Hepatic stellate cell (primary cell): Measurements from ENCODE around the gene LIAS.
A peak's percentile ranks its signal among the peaks of the same experiment; 100 is the strongest.
"Not testable (repeated sequence)": the region's sequence is repeated elsewhere in the genome, so short reads cannot be mapped to it uniquely, and the experiment has no call there.

Source experiments
- DNase-seq: peaks from one replicate; pipeline ENCODE4 v3.0.0; 2011; ENCODE audit warnings: low spot score

Gene LIAS

DNA sequence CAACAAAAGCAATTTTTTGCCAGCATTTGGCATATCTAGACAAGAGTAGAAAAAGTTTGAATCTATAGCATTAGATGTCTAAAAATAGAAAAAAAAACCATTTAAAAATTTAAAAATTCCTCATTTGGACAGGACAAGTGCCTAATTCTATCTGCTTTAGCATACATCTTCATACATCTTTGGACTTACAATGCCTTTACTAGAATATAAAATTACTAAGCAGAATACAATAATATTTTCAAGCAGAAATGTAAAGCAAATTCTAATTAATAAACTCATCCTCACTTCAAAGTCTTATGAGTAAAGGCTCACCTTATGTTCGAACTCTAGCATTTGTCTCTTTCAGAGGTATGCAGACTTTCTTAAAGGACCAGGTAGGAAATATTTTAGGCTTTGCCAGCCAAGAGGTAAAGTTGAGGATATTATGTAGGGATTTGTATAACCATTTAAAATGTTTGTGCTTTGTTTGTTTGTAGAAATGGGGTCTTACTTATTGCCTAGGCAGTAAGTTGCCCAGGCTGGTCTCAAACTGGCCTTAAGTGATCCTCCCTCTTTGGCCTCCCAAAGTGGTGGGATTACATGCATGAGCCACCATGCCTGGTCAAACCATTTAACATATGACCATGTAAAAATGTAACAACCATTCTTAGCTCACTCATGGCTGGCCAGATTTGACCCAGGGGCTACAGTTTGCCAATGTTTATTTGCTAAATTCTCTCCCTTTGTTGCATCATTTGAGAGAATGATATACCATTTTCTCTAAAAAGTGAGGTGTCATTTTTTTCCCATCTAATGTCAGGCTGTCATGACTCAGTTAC, 39.3 kb downstream of the LIAS start:
- DNase-seq = no peak

DNA sequence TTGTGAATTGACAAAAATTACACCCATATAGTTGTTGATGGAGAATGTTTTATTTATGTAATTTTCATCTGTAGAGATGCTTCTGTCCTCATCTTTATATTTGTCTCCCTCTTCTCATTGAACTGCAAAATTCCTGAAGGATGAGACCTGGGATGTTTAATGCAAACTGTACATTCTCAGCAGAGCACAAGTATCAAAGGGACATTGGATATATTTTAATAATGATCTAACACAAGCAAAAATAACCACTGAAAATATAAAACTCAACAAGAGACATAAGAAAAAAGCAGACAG, 39.8 kb downstream of the LIAS start:
- DNase-seq = no peak

DNA sequence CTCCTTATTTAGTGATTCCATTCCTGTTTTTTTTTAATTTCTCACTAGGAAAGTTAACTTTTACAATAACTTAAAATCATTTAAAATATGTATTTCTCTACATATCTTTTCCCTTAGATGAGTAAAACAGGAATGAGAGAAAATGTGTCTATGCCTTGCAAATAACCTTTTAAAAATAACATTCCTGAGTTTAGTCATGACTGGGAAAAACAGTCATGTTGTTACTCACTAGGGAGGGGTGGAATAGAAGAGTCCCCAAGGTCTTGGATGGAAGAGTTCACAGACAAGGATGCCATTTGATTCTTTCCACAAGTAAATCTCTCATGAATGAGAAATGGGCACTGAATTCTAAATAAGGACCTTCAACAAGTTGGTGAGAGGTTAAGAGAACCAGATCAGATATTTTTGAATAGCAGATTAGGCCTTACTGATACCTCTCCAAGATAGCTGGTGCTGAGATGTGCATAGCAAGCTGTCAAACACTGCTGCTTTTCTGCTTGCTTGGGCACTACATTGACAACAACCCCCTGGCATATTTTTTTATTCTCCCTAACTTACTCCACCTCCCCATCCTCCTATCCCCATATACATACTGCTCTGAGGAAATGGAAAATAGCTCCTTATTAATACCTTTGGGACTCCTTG, 43.3 kb downstream of the LIAS start:
- peak; percentile 77 for DNase-seq

DNA sequence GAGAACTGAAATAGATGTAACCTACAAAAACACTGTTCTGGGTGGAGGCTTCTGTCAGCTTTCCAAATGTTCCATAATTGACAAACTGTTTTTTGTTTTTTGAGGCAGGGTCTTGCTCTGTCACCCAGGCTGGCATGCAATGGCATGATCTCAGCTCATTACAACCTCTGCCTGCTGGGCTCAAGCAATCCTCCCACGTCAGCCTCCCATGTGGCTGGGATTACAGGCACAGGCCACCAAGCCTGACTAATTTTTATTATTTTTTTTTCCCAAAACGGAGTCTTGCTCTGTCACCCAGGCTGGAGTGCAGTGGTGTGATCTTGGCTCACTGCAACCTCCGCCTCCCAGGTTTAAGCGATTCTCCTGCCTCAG, 43.8 kb downstream of the LIAS start:
- not testable (repeated sequence) for DNase-seq

DNA sequence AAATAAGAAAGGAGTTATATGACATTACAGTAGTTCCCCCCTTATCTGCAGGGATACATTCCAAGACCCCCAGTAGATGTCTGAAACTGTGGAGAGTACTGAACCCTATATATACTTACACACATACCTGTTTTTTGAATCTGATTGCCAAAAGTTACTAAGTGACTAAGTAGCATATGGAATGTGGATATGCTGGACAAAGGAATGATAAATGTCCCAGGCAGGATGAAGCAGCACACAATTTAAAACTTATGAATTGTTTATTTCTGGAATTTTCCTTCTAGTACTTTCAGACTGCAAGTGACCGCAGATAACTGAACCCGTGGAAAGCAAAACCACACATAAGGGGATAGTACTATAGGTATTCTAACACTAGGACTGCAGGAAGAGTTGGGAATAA, 45.7 kb downstream of the LIAS start:
- no peak for DNase-seq

DNA sequence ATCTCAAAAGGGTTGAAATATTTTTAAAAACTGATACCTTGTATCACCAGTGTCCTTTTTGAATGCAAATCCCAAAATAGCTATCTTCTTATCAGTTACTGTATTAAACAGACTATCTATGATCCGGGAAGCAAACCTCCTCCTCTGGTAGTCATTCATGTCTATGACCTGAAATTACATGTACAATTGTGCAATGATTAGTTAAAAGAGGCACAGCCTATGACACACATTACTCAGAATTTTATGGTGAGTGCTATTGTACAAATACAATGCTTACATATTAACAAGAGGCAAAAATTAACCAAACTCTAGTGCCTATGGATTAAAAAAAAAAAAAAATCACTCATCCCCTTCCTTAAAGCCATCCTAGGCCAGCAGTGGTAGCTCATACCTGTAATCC, 46.7 kb downstream of the LIAS start:
- no peak for DNase-seq

DNA sequence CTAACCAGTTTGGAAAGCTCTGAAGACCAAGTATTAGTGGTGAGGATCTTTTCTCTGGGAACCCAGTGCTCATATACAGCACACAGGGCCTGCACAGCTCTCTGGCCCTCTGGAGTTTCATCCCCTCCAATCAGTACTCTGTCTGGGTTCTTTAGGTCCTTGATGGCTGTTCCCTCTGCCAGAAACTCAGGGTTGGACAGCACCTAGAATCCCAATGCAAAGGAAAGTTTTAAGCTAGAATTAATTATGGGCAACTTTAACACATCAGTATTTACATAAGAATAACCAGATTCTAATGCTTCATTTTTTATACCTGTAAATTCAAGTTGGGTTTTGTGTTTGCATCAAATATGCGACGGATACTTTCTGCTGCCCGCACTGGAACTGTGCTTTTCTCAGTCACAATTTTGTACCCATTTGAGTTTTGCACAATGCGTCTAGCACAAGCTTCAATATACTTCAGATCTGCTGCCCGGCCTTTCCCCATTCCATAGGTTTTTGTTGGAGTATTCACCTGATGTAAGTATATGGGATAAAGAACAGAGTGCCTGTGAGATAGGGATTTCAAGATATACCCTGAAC, 51.6 kb downstream of the LIAS start:
- DNase-seq = no peak

DNA sequence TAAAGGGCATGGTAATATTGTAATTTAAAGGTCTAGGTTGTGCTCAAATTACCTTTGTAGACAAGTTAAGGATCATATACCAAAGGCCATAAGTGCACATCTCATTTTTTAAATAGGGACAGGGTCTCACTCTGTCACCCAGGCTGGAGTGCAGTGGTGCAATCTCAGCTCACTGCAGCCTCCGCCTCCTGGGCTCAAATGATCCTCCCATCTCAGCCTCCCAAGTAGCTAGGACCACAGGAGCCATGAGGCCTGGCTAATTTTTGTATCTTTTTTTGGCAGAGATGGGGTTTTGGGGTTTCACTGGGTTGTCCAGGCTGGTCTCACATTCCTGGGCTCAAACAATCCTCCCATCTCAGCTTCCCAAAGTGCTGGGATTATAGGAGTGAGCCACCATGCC, 55.4 kb downstream of the LIAS start:
- not testable (repeated sequence) for DNase-seq

DNA sequence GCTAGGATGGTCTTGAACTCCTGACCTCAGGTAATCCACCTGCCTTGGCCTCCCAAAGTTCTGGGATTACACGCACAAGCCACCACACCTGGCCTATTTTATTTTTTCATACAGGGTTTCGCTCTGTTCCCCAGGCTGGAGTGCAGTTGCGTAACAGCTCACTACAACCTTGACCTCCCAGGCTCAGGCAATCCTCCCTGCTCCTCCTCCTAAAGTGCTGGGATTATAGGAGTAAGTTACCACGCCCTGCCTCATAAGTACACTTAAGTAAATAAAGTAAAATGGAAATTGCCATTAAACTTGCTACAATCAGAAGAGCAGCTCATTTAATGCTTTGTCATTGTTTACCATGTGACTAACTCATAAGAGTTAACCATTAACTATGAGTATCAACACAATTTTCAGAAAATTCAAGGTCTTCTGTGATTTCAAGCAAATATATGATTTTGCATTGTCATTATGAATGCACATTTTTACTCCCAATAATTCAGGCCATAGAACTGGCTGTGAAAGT, 56.1 kb downstream of the LIAS start:
- DNase-seq = no peak

DNA sequence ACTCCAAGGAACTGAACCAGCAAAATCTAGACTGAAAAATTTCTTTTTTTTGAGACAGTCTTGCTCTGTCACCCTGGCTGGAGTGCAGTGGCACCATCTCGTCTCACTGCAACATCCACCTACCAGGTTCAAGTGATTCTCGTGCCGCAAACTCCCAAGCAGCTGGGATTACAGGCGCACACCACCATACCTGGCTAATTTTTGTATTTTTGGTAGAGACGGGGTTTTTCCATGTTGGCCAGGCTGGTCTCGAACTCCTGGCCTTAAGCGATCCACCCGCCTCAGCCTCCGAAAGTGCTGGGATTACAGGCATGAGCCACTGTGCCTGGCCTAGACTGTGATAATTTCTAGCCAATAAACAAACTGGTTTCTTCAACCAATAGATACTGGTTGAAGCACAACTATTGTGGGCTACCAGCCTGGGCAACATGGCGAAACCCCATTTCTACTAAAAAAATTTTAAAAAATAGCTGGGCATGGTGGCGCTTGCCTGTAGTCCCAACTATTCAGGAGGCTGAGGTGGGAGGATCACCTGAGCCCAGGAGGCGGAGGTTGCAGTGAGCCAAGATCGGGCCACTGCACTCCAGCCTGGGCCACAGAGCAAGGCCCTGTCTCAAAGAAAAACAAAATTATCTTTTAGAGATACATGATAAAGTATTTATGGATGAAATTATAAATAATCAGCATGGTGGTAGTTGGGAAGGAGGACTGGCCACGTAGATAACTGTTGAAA, 57.0 kb downstream of the LIAS start:
- DNase-seq = not testable (repeated sequence)

DNA sequence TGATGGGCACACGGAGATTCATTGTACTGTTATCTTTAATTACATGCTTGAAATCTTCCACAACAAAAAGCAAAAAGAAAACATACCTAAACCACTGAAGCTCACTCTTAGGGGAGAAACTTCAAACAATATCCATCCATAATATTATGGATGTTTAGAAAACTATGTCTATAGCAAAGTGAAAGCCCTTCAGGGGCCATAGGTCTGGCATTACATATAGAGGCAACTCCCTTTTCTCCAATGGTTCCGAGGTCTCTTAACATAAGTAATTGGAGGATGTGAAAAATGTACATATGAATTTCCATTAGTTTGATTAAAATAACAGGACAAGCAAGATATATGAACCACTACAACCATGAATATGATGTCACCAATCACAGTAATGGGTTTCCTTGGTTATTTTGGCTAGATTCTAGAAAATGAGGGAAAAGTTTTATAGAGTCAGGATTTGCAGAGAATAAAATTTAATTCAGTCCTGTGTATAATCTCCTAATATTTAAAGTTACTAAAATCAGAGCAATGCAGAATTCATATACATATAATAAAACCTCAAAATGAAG, 57.6 kb downstream of the LIAS start:
- DNase-seq = no peak

DNA sequence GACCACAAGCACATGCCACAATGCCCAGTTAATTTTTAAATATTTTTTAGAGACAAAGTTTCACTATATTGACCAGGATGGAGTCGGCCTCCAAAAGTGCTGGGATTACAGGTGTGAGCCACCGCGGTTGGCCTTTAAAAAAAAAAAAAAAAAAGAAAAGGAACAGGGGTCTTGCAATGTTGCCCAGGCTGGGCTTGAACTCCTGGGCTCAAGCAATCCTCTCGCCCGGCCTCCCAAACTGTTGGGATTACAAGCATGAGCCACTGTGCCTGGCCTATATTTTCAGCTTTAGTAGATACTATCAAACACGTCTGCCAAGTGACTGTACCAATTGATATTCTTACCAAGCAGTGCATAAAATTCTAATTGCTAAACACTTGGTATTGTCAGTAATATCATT, 59.6 kb downstream of the LIAS start:
- no peak for DNase-seq

DNA sequence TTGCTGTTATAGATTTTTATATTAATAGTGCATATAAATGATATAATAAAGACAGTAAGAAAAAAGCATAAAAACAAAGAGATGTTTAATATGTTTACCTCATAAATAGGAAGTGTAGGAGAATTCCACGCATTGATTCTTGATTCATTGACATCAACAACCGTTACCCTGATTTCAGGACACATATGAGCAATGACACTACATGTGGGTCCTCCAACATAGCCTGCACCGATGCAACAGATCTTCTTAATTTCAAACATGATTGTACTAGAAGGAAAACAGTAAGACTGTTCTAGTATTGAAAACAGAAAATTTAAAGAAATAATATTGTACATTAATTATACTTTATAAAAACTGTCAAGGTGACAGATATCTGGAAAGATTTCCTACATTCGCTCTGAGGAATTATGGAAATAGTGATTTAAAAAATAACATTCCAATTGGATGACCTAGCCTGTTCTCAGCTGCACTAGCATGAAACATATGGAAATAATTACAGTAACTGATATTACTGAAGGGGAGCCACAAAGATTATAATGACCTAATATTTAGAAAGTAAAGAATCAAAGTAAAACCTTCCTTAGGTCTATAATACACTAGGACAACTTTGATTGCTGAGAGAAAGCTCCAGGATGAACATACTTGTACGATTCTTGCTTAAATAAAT, 62.5 kb downstream of the LIAS start:
- DNase-seq = peak; percentile 64

DNA sequence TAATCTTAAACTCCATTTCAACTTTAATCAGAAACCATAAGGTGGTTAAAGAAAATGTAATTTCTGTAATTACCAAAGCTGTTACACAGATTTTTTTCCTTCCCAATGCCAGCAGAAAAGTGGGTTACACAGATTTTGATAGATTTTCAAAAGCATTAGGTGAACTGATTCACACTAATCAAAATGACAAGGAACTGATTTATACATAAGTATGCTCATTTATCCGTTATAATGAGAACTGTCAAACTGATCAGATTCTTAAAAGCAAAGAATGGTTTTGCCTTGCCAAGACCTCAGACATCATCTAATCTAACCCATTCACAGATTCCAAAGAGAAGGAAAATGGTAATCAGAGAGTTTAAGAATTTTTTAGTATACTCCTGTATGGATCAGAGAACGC, 63.2 kb downstream of the LIAS start:
- no peak for DNase-seq

DNA sequence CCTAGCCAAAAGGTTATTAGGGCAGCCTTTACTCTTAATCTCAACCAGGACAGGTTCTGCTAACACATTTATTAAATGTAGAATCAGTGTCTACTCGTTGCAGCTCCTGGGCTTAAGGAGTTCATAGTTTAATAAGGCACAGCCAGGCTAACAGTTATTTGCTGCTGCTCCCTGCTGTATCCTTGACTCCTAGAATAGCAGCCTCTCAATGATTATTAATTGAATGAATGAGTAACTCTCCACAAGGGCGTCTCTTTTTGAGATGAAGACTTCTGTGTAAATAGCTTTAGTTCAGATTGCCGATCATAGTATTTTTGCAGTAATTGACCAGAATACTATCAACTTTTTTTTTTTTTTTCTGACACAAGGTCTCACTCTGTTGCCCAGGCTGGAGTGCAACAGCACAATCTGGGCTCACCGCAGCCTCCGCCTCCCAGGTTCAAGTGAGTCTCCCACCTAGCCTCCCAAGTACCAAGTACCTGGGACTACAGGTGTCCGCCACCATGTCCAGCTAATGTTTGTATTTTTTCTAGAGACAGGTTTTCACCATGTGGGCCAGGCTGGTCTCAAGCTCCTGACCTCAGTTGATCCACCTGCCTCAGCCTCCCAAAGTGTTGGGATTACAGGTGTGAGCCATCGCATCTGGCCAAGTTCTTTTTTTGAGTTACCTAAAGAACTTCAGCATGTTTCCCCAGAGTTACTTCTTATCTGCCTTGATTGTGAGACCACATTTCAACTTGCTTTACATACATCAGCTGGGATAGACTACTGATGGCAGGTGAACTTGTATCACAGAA, 65.5 kb downstream of the LIAS start:
- DNase-seq = no peak

DNA sequence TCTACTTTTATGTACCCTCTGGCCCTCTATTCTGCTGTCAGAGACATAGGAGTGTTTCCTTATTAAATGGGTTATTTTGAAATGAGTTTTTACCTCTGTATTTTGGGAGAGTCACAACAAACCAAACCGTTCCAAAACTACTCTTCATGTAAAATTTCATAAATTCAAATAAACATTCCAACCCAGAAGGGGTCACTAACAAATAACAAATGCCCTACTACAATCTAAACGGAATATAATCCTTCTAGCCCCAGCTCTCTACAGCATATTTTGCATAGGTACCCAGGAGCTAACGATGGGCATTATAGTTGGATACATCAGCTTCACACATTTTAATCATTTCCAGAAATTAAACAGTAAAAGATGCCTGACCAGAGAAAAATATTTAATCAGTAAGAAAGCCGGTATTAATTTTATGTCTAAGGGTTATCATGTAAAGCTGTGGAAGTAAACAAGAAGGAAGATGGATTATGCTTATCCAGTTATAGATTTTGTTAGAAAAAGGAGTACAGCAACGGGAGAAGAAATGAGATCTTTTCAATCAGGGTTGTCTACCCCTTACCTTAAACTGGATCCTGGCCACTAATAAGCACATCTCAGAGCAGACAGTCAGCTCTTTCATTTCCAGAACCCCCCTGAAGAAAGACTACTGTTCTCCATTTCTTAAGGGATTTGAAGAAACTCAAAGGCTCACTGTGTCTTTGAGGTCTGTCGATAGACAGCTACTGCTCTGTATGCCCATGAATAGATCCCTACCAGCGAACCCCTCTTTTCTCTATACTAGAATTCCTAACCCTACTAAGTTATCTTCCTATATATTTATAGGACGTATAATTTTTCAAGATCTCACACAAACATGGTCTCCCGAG, 67.2 kb downstream of the LIAS start:
- DNase-seq = no peak

DNA sequence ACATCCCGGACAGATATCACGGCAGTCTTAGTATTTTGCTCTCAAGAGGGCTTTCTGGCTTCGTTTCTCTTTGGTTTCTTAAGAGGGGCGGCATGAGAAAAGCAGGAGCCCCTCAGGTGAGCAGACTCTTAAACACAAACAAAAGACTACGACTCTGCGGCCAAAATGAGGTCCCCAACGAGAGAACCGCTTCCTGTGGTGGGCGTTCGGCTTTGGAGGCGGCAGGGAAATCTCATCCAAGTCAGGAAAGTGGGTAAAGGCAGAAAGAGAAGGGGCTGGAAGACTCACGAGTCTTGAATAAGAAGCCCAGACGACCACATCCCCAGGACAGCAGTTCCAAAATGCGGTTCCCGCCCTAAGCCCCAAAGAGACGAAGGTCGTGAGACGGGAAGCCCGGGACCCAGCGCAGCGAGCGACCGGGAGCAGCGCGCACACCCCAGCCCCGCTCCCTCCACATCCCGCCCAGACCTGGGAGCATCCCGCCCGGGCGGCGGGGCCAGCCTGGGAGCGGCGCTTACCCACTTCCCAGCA, 68.0 kb downstream of the LIAS start:
- no peak for DNase-seq

DNA sequence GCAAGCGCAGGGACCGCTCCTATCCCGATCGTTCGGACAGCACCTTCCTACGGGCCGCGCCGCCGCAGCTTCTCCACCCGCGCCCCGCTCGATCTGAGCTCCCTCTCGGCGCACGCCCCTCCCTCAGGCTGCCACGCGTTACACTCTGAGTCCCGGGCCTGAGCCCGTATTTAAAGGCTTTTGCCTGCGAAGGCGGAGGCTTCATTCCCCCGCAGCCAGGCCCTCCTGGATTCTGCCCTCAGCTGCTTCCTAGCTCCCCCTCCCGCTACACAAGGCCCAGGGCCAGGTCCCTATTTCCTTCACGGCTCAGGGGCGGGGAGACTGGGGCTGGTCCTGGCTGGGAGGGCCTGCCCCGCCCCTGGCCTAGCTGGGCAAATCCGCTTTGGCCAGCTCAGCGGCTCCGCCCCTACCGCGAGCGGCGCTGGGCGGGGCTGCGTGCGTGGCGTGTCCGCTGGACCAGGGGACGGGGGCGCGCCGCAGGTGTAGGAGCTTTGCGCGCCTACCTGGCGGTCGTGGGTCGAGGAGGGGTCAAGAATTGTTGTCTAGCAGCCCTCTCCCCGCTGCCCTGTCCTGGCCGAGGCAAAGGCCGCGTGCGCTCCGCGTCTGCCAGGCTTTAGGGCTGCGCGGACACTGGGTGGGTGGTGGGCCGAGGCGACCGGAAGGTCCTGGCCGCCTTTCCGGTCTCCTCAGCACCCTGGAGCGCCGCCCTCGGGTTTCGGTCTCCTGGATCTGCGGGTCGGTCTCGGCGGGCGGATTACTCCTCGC, 68.6 kb downstream of the LIAS start, which contains the start of gene UGDH:
Gene UGDH, minus strand, starts transcription at position 144 of the 765 bp plus-strand sequence. CDS start 5,927 bp downstream, outside the sequence.
- DNase-seq = peak; percentile 97

DNA sequence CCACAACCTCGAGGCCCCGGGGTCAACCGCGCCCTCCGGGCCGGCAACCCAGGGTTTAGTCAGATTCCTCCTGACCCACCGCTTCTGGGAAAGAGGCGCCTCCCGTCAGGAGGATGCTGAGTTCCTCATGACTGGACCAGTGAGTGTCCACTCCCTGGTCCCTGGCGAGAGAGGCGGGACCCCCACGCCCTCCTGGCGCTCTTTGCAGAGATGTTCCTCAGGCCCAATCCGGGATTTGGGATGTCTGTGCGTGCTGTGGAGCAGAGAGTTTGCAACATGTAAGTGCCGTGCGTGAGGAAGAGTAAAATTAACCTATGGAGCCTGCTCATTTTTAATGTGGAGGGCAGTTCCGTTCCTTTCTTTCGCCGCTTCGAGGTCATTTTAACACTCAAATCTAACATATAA, 69.2 kb downstream of the LIAS start:
- DNase-seq = peak; percentile 88
